ENCODE data around the gene TRAPPC11.

DNA sequence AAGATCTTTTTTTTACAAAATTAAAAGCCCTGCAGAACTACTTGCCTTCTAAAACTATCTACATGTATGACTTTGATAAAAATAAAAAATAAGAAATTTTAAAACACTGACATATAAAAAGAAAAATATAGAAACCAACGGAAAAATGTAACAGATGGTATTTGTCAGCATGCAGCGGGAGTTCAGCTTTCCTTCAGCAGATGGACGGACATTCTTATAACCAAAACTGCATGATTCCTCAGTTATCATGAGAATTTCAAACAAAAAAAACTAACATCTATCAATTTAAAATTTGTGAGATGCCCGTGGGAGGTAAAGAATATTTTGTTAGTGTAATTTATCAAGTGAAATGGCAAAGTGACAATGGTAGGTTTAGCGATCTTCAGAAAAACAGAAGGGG lies 23.4 kb upstream of the TRAPPC11 start:
- TF ChIP-seq POLR2A (IDR thresholded peaks at IDR 0.05; ENCODE audit: low read depth, low read length) = no peak
- TF ChIP-seq RFX5 (IDR thresholded peaks at IDR 0.05; ENCODE audit: low read depth, low read length) = no peak
- TF ChIP-seq CTCF (conservative IDR thresholded peaks at IDR 0.05; ENCODE audit: low read depth, low read length) = no peak
- no peak for TF ChIP-seq MXI1 (IDR thresholded peaks at IDR 0.05; ENCODE audit: borderline replicate concordance, low read depth, low read length)
- TF ChIP-seq SMC3 (IDR thresholded peaks at IDR 0.05; ENCODE audit: low read depth, low read length) = no peak
